ES-I3 (cell line): ENCODE measurements around the gene GIMAP1.

Experiments used
- H3K36me3 ChIP-seq: 2 replicates; pipeline ENCODE4 v1.6.1; 2013; ENCODE audit warnings: mild to moderate bottlenecking, low read length, control low read depth, moderate library complexity; ENCODE audit not compliant: insufficient read depth
- H3K4me1 ChIP-seq: 2 replicates; pipeline ENCODE4 v1.6.1; 2013; ENCODE audit warnings: mild to moderate bottlenecking, control low read depth, low read length; ENCODE audit not compliant: insufficient read depth
- H3K9ac ChIP-seq: 2 replicates; pipeline ENCODE4 v1.6.1; 2013; ENCODE audit warnings: low read depth, mild to moderate bottlenecking, low read length, moderate library complexity
- H3K9me3 ChIP-seq: 2 replicates; pipeline ENCODE4 v1.6.1; 2013; ENCODE audit warnings: mild to moderate bottlenecking, low read length, moderate library complexity; ENCODE audit not compliant: control insufficient read depth, insufficient read depth

Gene GIMAP1

GRCh38 chr7:150715293-150715692, 1.1 kb upstream of the GIMAP1 start:
- Histone ChIP-seq H3K36me3 (no peaks in the 10 kb centered on the region), H3K9ac (no peak overlapping the region), H3K4me1 (no peaks in the 10 kb centered on the region), H3K9me3 (no peaks in the 10 kb centered on the region)

GRCh38 chr7:150715738-150716137, 675 bp upstream of the GIMAP1 start:
- Histone ChIP-seq H3K9me3 (no peaks in the 10 kb centered on the region), H3K4me1 (no peaks in the 10 kb centered on the region), H3K36me3 (no peaks in the 10 kb centered on the region), H3K9ac (no peak overlapping the region)

- no peak overlapping the region for H3K9ac ChIP-seq
- no peaks in the 10 kb centered on the region for H3K36me3 ChIP-seq
- no peaks in the 10 kb centered on the region for H3K9me3 ChIP-seq
- no peaks in the 10 kb centered on the region for H3K4me1 ChIP-seq
Measured at GRCh38 chr7:150716939-150717338, 526 bp downstream of the GIMAP1 start.

GRCh38 chr7:150717814-150718420, 1.5 kb downstream of the GIMAP1 start:
- no peaks in the 10 kb centered on the region for H3K9me3 ChIP-seq
- no peak overlapping the region for H3K9ac ChIP-seq
- H3K36me3 ChIP-seq: no peaks in the 10 kb centered on the region
- H3K4me1 ChIP-seq: no peaks in the 10 kb centered on the region

- Histone ChIP-seq H3K9me3 (no peaks in the 10 kb centered on the region), H3K9ac (no peak overlapping the region), H3K36me3 (no peaks in the 10 kb centered on the region), H3K4me1 (no peaks in the 10 kb centered on the region)
Measured at GRCh38 chr7:150719436-150719835, 3.0 kb downstream of the GIMAP1 start.

- no peak overlapping the region for H3K9ac ChIP-seq
- no peaks in the 10 kb centered on the region for H3K36me3 ChIP-seq
- H3K4me1 ChIP-seq: no peaks in the 10 kb centered on the region
- H3K9me3 ChIP-seq: no peaks in the 10 kb centered on the region
Measured at GRCh38 chr7:150719960-150720891, 3.8 kb downstream of the GIMAP1 start.

GRCh38 chr7:150721970-150722373, 5.6 kb downstream of the GIMAP1 start:
- no peaks in the 10 kb centered on the region for H3K36me3 ChIP-seq
- H3K4me1 ChIP-seq: no peaks in the 10 kb centered on the region
- H3K9me3 ChIP-seq: no peaks in the 10 kb centered on the region
- H3K9ac ChIP-seq: no peak overlapping the region

GRCh38 chr7:150722431-150722931, 6.1 kb downstream of the GIMAP1 start:
- no peaks in the 10 kb centered on the region for H3K9me3 ChIP-seq
- H3K4me1 ChIP-seq: no peaks in the 10 kb centered on the region
- no peaks in the 10 kb centered on the region for H3K36me3 ChIP-seq

GRCh38 chr7:150723467-150723866, 7.1 kb downstream of the GIMAP1 start:
- Histone ChIP-seq H3K9me3 (no peaks in the 10 kb centered on the region), H3K9ac (no peak overlapping the region), H3K4me1 (no peaks in the 10 kb centered on the region), H3K36me3 (no peaks in the 10 kb centered on the region)

More at GRCh38 chr7:150722431-150722931, 6.1 kb downstream of the GIMAP1 start:
- H3K9ac ChIP-seq: no peak overlapping the region

GRCh38 chr7:150727381-150727780, 11.0 kb downstream of the GIMAP1 start:
- H3K9ac ChIP-seq: no peak overlapping the region
- H3K9me3 ChIP-seq: no peaks in the 10 kb centered on the region
- H3K36me3 ChIP-seq: no peaks in the 10 kb centered on the region
- H3K4me1 ChIP-seq: no peaks in the 10 kb centered on the region

GRCh38 chr7:150728011-150728410, 11.6 kb downstream of the GIMAP1 start:
- Histone ChIP-seq H3K4me1 (no peaks in the 10 kb centered on the region), H3K9me3 (no peaks in the 10 kb centered on the region), H3K36me3 (no peaks in the 10 kb centered on the region), H3K9ac (no peak overlapping the region)

- Histone ChIP-seq H3K9ac (no peak overlapping the region), H3K36me3 (no peaks in the 10 kb centered on the region), H3K4me1 (no peaks in the 10 kb centered on the region), H3K9me3 (no peaks in the 10 kb centered on the region)
Measured at GRCh38 chr7:150728609-150729008, 12.2 kb downstream of the GIMAP1 start.

- Histone ChIP-seq H3K36me3 (no peaks in the 10 kb centered on the region), H3K9ac (no peak overlapping the region), H3K4me1 (no peaks in the 10 kb centered on the region), H3K9me3 (no peaks in the 10 kb centered on the region)
Measured at GRCh38 chr7:150731916-150732315, 15.5 kb downstream of the GIMAP1 start.

- no peaks in the 10 kb centered on the region for H3K4me1 ChIP-seq
- H3K9me3 ChIP-seq: no peaks in the 10 kb centered on the region
- no peaks in the 10 kb centered on the region for H3K36me3 ChIP-seq
- H3K9ac ChIP-seq: no peak overlapping the region
Measured at GRCh38 chr7:150732786-150733481, 16.5 kb downstream of the GIMAP1 start.
